ENCODE results near the gene PARVG. TPM values are rescaled to one million over a fixed set of nuclear protein-coding genes. Genes with fewer than 3 reads are reported as not detected.

Gene PARVG
- total and polyA plus RNA-seq, 2 of the 13 experiments (the other 11 are each of a cell fraction or from before 2014, with no cell fraction given), result not detected

- no peaks in the 10 kb centered on the region for H3K36me3 ChIP-seq (replicated peaks in 1 of 2; ENCODE audit: control insufficient read depth in 1 of 2, insufficient read depth in 2 of 2, low read length in 2 of 2)
- H3K4me2 ChIP-seq (ENCODE audit: low read depth, low read length), result no peak overlapping the region
- WGBS (ENCODE audit: low lambda C conversion rate), result 29% methylated on average over 9 of the region's 16 CpGs
- H3K27me3 ChIP-seq (ENCODE audit: control insufficient read depth in 1 of 2, insufficient read depth in 2 of 2, low read length in 2 of 2), result peaks cover 0 to 16% of the 10 kb centered on the region in 2 experiments; a peak in 4 of 5 replicates
- no peaks in the 10 kb centered on the region for H3K9me3 ChIP-seq (ENCODE audit: low read length)
- FAIRE-seq (no peak), ATAC-seq (no peak), DNase-seq (ENCODE audit: low spot score) (no peak)
- no peaks in the 10 kb centered on the region for H4K20me1 ChIP-seq (ENCODE audit: insufficient read depth, low read length)
- in situ Hi-C loops (cut with HindIII; ENCODE audit: extremely low pct_ligation_motif_present, low pct_unique_long_range_greater_than_20kb), result no loop called here
- POLR2A ChIA-PET, result no interaction called here
- no peak overlapping the region for H2AFZ ChIP-seq (ENCODE audit: low read length)
- H3K79me2 ChIP-seq (ENCODE audit: insufficient read depth, low read length), result no peaks in the 10 kb centered on the region
- H3K9ac ChIP-seq (ENCODE audit: insufficient read depth, low read depth, low read length), result no peak overlapping the region
- CTCF ChIA-PET (ENCODE audit: low intra/inter-chr PET ratio, low total read pairs), result no interaction called here
- H3K27ac ChIP-seq (ENCODE audit: extremely low read length, insufficient read depth, low read length), result no peak overlapping the region
- no peak overlapping the region for H3K4me3 ChIP-seq (replicated peaks in 1 of 3; ENCODE audit: insufficient read depth in 1 of 3, low read depth in 2 of 3, low read length in 3 of 3)
- BruUV-seq (replicated peaks), result no TSS peak
- intact Hi-C loops (cut with micrococcal nuclease; ENCODE audit: unreplicated experiment), result no loop called here
- H3K4me1 ChIP-seq (ENCODE audit: insufficient read depth, low read length), result no peaks in the 10 kb centered on the region
- TF ChIP-seq KAT2B (IDR thresholded peaks at IDR 0.05; ENCODE audit: borderline replicate concordance, low read depth, low read length) (no peak), BORCS8-MEF2B (CRISPR knock-in tag; IDR thresholded peaks at IDR 0.05) (no peak), E2F2 (CRISPR knock-in tag; IDR thresholded peaks at IDR 0.05; ENCODE audit: borderline replicate concordance) (no peak), FLYWCH1 (CRISPR knock-in tag; IDR thresholded peaks at IDR 0.05) (no peak), CCAR2 (optimal IDR thresholded peaks at IDR 0.05; ENCODE audit: low read depth, low read length) (no peak), ZNF354B (CRISPR knock-in tag; IDR thresholded peaks at IDR 0.05) (no peak), SUZ12 (IDR thresholded peaks at IDR 0.05; ENCODE audit: low read depth, low read length) (no peak), ZNF296 (CRISPR knock-in tag; conservative IDR thresholded peaks at IDR 0.05) (no peak), ZNF335 (CRISPR knock-in tag; IDR thresholded peaks at IDR 0.05) (no peak), ZNF468 (CRISPR knock-in tag; IDR thresholded peaks at IDR 0.05) (no peak), ELF4 (CRISPR knock-in tag; IDR thresholded peaks at IDR 0.05; ENCODE audit: borderline replicate concordance) (no peak), KLF6 (CRISPR knock-in tag; IDR thresholded peaks at IDR 0.05) (no peak), ZNF616 (CRISPR knock-in tag; IDR thresholded peaks at IDR 0.05; ENCODE audit: low read depth) (no peak)
- TF ChIP-seq, protein P1, sequence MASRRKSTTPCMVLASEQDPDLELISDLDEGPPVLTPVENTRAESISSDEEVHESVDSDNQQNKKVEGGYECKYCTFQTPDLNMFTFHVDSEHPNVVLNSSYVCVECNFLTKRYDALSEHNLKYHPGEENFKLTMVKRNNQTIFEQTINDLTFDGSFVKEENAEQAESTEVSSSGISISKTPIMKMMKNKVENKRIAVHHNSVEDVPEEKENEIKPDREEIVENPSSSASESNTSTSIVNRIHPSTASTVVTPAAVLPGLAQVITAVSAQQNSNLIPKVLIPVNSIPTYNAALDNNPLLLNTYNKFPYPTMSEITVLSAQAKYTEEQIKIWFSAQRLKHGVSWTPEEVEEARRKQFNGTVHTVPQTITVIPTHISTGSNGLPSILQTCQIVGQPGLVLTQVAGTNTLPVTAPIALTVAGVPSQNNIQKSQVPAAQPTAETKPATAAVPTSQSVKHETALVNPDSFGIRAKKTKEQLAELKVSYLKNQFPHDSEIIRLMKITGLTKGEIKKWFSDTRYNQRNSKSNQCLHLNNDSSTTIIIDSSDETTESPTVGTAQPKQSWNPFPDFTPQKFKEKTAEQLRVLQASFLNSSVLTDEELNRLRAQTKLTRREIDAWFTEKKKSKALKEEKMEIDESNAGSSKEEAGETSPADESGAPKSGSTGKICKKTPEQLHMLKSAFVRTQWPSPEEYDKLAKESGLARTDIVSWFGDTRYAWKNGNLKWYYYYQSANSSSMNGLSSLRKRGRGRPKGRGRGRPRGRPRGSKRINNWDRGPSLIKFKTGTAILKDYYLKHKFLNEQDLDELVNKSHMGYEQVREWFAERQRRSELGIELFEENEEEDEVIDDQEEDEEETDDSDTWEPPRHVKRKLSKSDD (CRISPR knock-in tag; IDR thresholded peaks at IDR 0.05; ENCODE audit: low read depth), result no peak
- TF ChIP-seq, protein P2, sequence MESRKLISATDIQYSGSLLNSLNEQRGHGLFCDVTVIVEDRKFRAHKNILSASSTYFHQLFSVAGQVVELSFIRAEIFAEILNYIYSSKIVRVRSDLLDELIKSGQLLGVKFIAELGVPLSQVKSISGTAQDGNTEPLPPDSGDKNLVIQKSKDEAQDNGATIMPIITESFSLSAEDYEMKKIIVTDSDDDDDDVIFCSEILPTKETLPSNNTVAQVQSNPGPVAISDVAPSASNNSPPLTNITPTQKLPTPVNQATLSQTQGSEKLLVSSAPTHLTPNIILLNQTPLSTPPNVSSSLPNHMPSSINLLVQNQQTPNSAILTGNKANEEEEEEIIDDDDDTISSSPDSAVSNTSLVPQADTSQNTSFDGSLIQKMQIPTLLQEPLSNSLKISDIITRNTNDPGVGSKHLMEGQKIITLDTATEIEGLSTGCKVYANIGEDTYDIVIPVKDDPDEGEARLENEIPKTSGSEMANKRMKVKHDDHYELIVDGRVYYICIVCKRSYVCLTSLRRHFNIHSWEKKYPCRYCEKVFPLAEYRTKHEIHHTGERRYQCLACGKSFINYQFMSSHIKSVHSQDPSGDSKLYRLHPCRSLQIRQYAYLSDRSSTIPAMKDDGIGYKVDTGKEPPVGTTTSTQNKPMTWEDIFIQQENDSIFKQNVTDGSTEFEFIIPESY (CRISPR knock-in tag; IDR thresholded peaks at IDR 0.05), result no peak
- TF ChIP-seq, protein P3, sequence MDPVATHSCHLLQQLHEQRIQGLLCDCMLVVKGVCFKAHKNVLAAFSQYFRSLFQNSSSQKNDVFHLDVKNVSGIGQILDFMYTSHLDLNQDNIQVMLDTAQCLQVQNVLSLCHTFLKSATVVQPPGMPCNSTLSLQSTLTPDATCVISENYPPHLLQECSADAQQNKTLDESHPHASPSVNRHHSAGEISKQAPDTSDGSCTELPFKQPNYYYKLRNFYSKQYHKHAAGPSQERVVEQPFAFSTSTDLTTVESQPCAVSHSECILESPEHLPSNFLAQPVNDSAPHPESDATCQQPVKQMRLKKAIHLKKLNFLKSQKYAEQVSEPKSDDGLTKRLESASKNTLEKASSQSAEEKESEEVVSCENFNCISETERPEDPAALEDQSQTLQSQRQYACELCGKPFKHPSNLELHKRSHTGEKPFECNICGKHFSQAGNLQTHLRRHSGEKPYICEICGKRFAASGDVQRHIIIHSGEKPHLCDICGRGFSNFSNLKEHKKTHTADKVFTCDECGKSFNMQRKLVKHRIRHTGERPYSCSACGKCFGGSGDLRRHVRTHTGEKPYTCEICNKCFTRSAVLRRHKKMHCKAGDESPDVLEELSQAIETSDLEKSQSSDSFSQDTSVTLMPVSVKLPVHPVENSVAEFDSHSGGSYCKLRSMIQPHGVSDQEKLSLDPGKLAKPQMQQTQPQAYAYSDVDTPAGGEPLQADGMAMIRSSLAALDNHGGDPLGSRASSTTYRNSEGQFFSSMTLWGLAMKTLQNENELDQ (CRISPR knock-in tag; IDR thresholded peaks at IDR 0.05; ENCODE audit: borderline replicate concordance), result no peak
Observed at GRCh38 chr22:44207173-44207980, 26.7 kb downstream of the PARVG start.
